ENCODE measurements around the gene ZNF587. TPM values are rescaled to one million over a fixed set of nuclear protein-coding genes. Genes with fewer than 3 reads are reported as not detected.
"Not testable (repeated sequence)": the region's sequence is repeated elsewhere in the genome, so short reads cannot be mapped to it uniquely, and the experiment has no call there.

Gene ZNF587
- 12.3 and 13.3 TPM in 2 replicates for total RNA-seq (2014; rRNA removed; shearing (Covaris generic))

GRCh38 chr19:57849666-57850473, at the start of gene ZNF587:
Gene ZNF587, plus strand, starts transcription at chr19:57849859. Its CDS starts 180 bp downstream, at chr19:57850039.
- not testable (repeated sequence) for H3K9me3 ChIP-seq (replicated peaks); H3K27me3 ChIP-seq (replicated peaks); H3K4me1 ChIP-seq (replicated peaks)
- peaks cover 37% of the 10 kb centered on the region for H3K36me3 ChIP-seq
- peak; percentile 68 to 78 for DNase-seq (ENCODE audit: low read depth in 1 of 2, low spot score in 2 of 2)
- peak within 1 kb of the TSS; percentile 51 for H3K4me3 ChIP-seq
- H3K27ac ChIP-seq = peak within 1 kb of the TSS; percentile 44

GRCh38 chr19:57800696-57801095, 49.0 kb upstream of the ZNF587 start:
- peaks cover 14% of the 10 kb centered on the region for H3K4me1 ChIP-seq (replicated peaks)
- H3K9me3 ChIP-seq (replicated peaks) = no peaks in the 10 kb centered on the region
- DNase-seq (ENCODE audit: low read depth in 1 of 2, low spot score in 2 of 2) = no peak
- H3K27ac ChIP-seq = no peak overlapping the region
- H3K36me3 ChIP-seq = peaks cover 17% of the 10 kb centered on the region
- H3K27me3 ChIP-seq (replicated peaks) = no peaks in the 10 kb centered on the region
- H3K4me3 ChIP-seq = no peak overlapping the region

- no peak overlapping the region for H3K27ac ChIP-seq
- H3K9me3 ChIP-seq (replicated peaks) = no peaks in the 10 kb centered on the region
- H3K27me3 ChIP-seq (replicated peaks) = no peaks in the 10 kb centered on the region
- H3K4me3 ChIP-seq = no peak overlapping the region
- peaks cover 16% of the 10 kb centered on the region for H3K36me3 ChIP-seq
- peaks cover 14% of the 10 kb centered on the region for H3K4me1 ChIP-seq (replicated peaks)
- DNase-seq (ENCODE audit: low read depth in 1 of 2, low spot score in 2 of 2) = no peak
Measured at GRCh38 chr19:57802269-57802668, 47.4 kb upstream of the ZNF587 start.

- DNase-seq (ENCODE audit: low read depth in 1 of 2, low spot score in 2 of 2) = no peak
- Histone ChIP-seq H3K4me1 (replicated peaks) (peaks cover 14% of the 10 kb centered on the region), H3K27ac (peak overlapping the region; percentile 80), H3K36me3 (peaks cover 18% of the 10 kb centered on the region), H3K27me3 (replicated peaks) (no peaks in the 10 kb centered on the region), H3K4me3 (peak overlapping the region; percentile 46), H3K9me3 (replicated peaks) (no peaks in the 10 kb centered on the region)
Measured at GRCh38 chr19:57803265-57803593, 46.4 kb upstream of the ZNF587 start.

- Histone ChIP-seq H3K27me3 (replicated peaks) (no peaks in the 10 kb centered on the region), H3K27ac (peak overlapping the region; percentile 80), H3K9me3 (replicated peaks) (no peaks in the 10 kb centered on the region), H3K4me1 (replicated peaks) (peaks cover 14% of the 10 kb centered on the region), H3K36me3 (peaks cover 21% of the 10 kb centered on the region), H3K4me3 (peak overlapping the region; percentile 46)
- peak; percentile 82 to 93 for DNase-seq (ENCODE audit: low read depth in 1 of 2, low spot score in 2 of 2)
Measured at GRCh38 chr19:57803594-57804325, 45.9 kb upstream of the ZNF587 start.

- no peak overlapping the region for H3K27ac ChIP-seq
- DNase-seq (ENCODE audit: low read depth in 1 of 2, low spot score in 2 of 2) = no peak
- H3K4me1 ChIP-seq (replicated peaks) = peaks cover 8% of the 10 kb centered on the region
- H3K36me3 ChIP-seq = peaks cover 11% of the 10 kb centered on the region
- H3K27me3 ChIP-seq (replicated peaks) = no peaks in the 10 kb centered on the region
- no peak overlapping the region for H3K4me3 ChIP-seq
- no peaks in the 10 kb centered on the region for H3K9me3 ChIP-seq (replicated peaks)
Measured at GRCh38 chr19:57807541-57807940, 42.1 kb upstream of the ZNF587 start.

- not testable (repeated sequence) for H3K4me3 ChIP-seq; H3K9me3 ChIP-seq (replicated peaks); H3K27me3 ChIP-seq (replicated peaks); H3K27ac ChIP-seq; H3K4me1 ChIP-seq (replicated peaks); DNase-seq (ENCODE audit: low read depth in 1 of 2, low spot score in 2 of 2)
- peaks cover 13% of the 10 kb centered on the region for H3K36me3 ChIP-seq
Measured at GRCh38 chr19:57810410-57811295, 39.0 kb upstream of the ZNF587 start.

- Histone ChIP-seq H3K4me1 (replicated peaks) (peaks cover 5% of the 10 kb centered on the region), H3K9me3 (replicated peaks) (no peaks in the 10 kb centered on the region), H3K4me3 (no peak overlapping the region), H3K27me3 (replicated peaks) (no peaks in the 10 kb centered on the region), H3K36me3 (peaks cover 11% of the 10 kb centered on the region), H3K27ac (no peak overlapping the region)
- DNase-seq (ENCODE audit: low read depth in 1 of 2, low spot score in 2 of 2) = no peak
Measured at GRCh38 chr19:57812226-57812625, 37.4 kb upstream of the ZNF587 start.

- H3K36me3 ChIP-seq; H3K9me3 ChIP-seq (replicated peaks); H3K4me3 ChIP-seq; H3K27ac ChIP-seq; H3K4me1 ChIP-seq (replicated peaks); DNase-seq (ENCODE audit: low read depth in 1 of 2, low spot score in 2 of 2); H3K27me3 ChIP-seq (replicated peaks): not testable (repeated sequence)
Measured at GRCh38 chr19:57812975-57813820, 36.5 kb upstream of the ZNF587 start.

- Histone ChIP-seq H3K9me3 (replicated peaks) (no peaks in the 10 kb centered on the region), H3K27me3 (replicated peaks) (no peaks in the 10 kb centered on the region), H3K4me1 (replicated peaks) (peaks cover 5% of the 10 kb centered on the region), H3K4me3 (peak overlapping the region; percentile 60), H3K36me3 (peaks cover 5% of the 10 kb centered on the region), H3K27ac (0 out of 2 replicates have a peak overlapping the region, but pooled peaks have one; percentile 12)
- no peak for DNase-seq (ENCODE audit: low read depth in 1 of 2, low spot score in 2 of 2)
Measured at GRCh38 chr19:57813919-57814504, 35.6 kb upstream of the ZNF587 start.

- DNase-seq (ENCODE audit: low read depth in 1 of 2, low spot score in 2 of 2) = peak; percentile 75 to 85
- Histone ChIP-seq H3K9me3 (replicated peaks) (no peaks in the 10 kb centered on the region), H3K4me1 (replicated peaks) (peaks cover 5% of the 10 kb centered on the region), H3K27ac (0 out of 2 replicates have a peak within 1 kb of the TSS, but pooled peaks have one; percentile 12), H3K36me3 (peaks cover 10% of the 10 kb centered on the region), H3K27me3 (replicated peaks) (no peaks in the 10 kb centered on the region), H3K4me3 (peak within 1 kb of the TSS; percentile 60)
Measured at GRCh38 chr19:57814505-57815246, 35.0 kb upstream of the ZNF587 start, which contains the start of gene ZNF552. Gene ZNF552, minus strand, starts transcription at chr19:57814913. Its CDS starts 170 bp downstream, at chr19:57814743.

Measured in SJSA1 (cell line).